ENCODE measurements around the gene PRRG3.

DNA sequence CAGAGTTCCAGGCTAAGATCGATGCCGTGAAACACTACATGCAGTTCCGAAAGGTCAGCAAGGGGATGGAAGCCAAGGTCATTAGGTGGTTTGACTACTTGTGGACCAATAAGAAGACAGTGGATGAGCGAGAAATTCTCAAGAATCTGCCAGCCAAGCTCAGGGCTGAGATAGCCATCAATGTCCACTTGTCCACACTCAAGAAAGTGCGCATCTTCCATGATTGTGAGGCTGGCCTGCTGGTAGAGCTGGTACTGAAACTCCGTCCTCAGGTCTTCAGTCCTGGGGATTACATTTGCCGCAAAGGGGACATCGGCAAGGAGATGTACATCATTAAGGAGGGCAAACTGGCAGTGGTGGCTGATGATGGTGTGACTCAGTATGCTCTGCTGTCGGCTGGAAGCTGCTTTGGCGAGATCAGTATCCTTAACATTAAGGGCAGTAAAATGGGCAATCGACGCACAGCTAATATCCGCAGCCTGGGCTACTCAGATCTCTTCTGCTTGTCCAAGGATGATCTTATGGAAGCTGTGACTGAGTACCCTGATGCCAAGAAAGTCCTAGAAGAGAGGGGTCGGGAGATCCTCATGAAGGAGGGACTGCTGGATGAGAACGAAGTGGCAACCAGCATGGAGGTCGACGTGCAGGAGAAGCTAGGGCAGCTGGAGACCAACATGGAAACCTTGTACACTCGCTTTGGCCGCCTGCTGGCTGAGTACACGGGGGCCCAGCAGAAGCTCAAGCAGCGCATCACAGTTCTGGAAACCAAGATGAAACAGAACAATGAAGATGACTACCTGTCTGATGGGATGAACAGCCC is 48.6 kb downstream of the PRRG3 start:
- TF ChIP-seq, protein P1, sequence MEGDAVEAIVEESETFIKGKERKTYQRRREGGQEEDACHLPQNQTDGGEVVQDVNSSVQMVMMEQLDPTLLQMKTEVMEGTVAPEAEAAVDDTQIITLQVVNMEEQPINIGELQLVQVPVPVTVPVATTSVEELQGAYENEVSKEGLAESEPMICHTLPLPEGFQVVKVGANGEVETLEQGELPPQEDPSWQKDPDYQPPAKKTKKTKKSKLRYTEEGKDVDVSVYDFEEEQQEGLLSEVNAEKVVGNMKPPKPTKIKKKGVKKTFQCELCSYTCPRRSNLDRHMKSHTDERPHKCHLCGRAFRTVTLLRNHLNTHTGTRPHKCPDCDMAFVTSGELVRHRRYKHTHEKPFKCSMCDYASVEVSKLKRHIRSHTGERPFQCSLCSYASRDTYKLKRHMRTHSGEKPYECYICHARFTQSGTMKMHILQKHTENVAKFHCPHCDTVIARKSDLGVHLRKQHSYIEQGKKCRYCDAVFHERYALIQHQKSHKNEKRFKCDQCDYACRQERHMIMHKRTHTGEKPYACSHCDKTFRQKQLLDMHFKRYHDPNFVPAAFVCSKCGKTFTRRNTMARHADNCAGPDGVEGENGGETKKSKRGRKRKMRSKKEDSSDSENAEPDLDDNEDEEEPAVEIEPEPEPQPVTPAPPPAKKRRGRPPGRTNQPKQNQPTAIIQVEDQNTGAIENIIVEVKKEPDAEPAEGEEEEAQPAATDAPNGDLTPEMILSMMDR (IDR thresholded peaks at IDR 0.05; ENCODE audit: extremely low read depth in 1 of 2, insufficient read depth in 1 of 2, low read depth in 1 of 2, low read length in 2 of 2) = no peak
- TF ChIP-seq GATA2 (IDR thresholded peaks at IDR 0.05; ENCODE audit: insufficient read depth, insufficient read length, low read depth, low read length) = no peak
- TF ChIP-seq EZH2 (IDR thresholded peaks at IDR 0.05; ENCODE audit: borderline replicate concordance, low read depth, low read length, severe bottlenecking) = no peak
- no peak for TF ChIP-seq POLR2AphosphoS5 (IDR thresholded peaks at IDR 0.05; ENCODE audit: insufficient read depth, low read depth, low read length)
- TF ChIP-seq POLR2A (IDR thresholded peaks at IDR 0.05; ENCODE audit: low read depth, low read length) = no peak
- no peak for TF ChIP-seq JUN (IDR thresholded peaks at IDR 0.05; ENCODE audit: borderline replicate concordance, insufficient read depth, insufficient read length, low read depth)
